GM12865 (cell line): ENCODE measurements around the gene RPL31.

ENCODE experiments used
- DNase-seq: peaks from one replicate; pipeline ENCODE4 v3.0.0; 2010; ENCODE audit warnings: low read depth
- H3K4me3 ChIP-seq: 2 replicates; pipeline ENCODE4 v1.5.1; 2011; ENCODE audit warnings: mild to moderate bottlenecking, low read depth, low read length, control low read depth
- CTCF ChIP-seq: IDR thresholded peaks from 2 replicates; pipeline ENCODE4 v1.5.1; 2011; ENCODE audit warnings: low read length, control low read depth, low read depth, inconsistent platforms; ENCODE audit not compliant: insufficient read depth; ENCODE audit errors: missing control alignments

Gene RPL31

GRCh38 chr2:100991404-100991773 lies 10.7 kb upstream of the RPL31 start:
- no peak overlapping the region for H3K4me3 ChIP-seq
- no peak for DNase-seq
- no peak for TF ChIP-seq CTCF

GRCh38 chr2:100992262-100992661 lies 9.8 kb upstream of the RPL31 start:
- no peak for TF ChIP-seq CTCF
- DNase-seq, result no peak
- H3K4me3 ChIP-seq, result no peak overlapping the region

GRCh38 chr2:100993294-100993693 lies 8.8 kb upstream of the RPL31 start:
- no peak for DNase-seq
- no peak overlapping the region for H3K4me3 ChIP-seq
- no peak for TF ChIP-seq CTCF

GRCh38 chr2:100995309-100996075 lies 6.6 kb upstream of the RPL31 start:
- H3K4me3 ChIP-seq, result no peak overlapping the region
- DNase-seq, result no peak
- no peak for TF ChIP-seq CTCF

GRCh38 chr2:100997509-100998234 lies 4.4 kb upstream of the RPL31 start:
- H3K4me3 ChIP-seq, result no peak overlapping the region
- DNase-seq, result no peak
- no peak for TF ChIP-seq CTCF

- no peak overlapping the region for H3K4me3 ChIP-seq
- no peak for DNase-seq
- TF ChIP-seq CTCF, result no peak
Observed at GRCh38 chr2:100998235-100998573, 3.9 kb upstream of the RPL31 start.

GRCh38 chr2:100999995-101000394 lies 2.1 kb upstream of the RPL31 start:
- no peak overlapping the region for H3K4me3 ChIP-seq
- no peak for DNase-seq
- no peak for TF ChIP-seq CTCF
